GM19193 (cell line): Measurements from ENCODE around the gene MOCS3.

ENCODE experiments used
- POLR2A ChIP-seq: IDR thresholded peaks from 4 replicates; pipeline ENCODE4 v1.6.1; 2011; ENCODE audit not compliant: insufficient read depth, insufficient read length; ENCODE audit errors: extremely low read depth

MOCS3 gene

GRCh38 chr20:50958615-50959542, at the start of gene MOCS3:
Gene MOCS3 (plus strand): TSS chr20:50958818. CDS start chr20:50958843, 25 bp downstream.
- TF ChIP-seq POLR2A = no peak

- no peak for TF ChIP-seq POLR2A
Measured at GRCh38 chr20:50909413-50909812, 49.2 kb upstream of the MOCS3 start.

- no peak for TF ChIP-seq POLR2A
Measured at GRCh38 chr20:50911030-50911429, 47.6 kb upstream of the MOCS3 start.

- no peak for TF ChIP-seq POLR2A
Measured at GRCh38 chr20:50911716-50912115, 46.9 kb upstream of the MOCS3 start.

GRCh38 chr20:50913690-50914375, 44.8 kb upstream of the MOCS3 start:
- TF ChIP-seq POLR2A = no peak

- no peak for TF ChIP-seq POLR2A
Measured at GRCh38 chr20:50915424-50915823, 43.2 kb upstream of the MOCS3 start.

GRCh38 chr20:50916257-50916656, 42.4 kb upstream of the MOCS3 start:
- TF ChIP-seq POLR2A = no peak

- no peak for TF ChIP-seq POLR2A
Measured at GRCh38 chr20:50916934-50917333, 41.7 kb upstream of the MOCS3 start.

- TF ChIP-seq POLR2A = no peak
Measured at GRCh38 chr20:50918403-50918802, 40.2 kb upstream of the MOCS3 start.

GRCh38 chr20:50919567-50919966, 39.1 kb upstream of the MOCS3 start:
- no peak for TF ChIP-seq POLR2A

- no peak for TF ChIP-seq POLR2A
Measured at GRCh38 chr20:50920997-50921396, 37.6 kb upstream of the MOCS3 start.

- TF ChIP-seq POLR2A = no peak
Measured at GRCh38 chr20:50921803-50922501, 36.7 kb upstream of the MOCS3 start.

GRCh38 chr20:50924261-50924920, 34.2 kb upstream of the MOCS3 start:
- TF ChIP-seq POLR2A = no peak

- no peak for TF ChIP-seq POLR2A
Measured at GRCh38 chr20:50926530-50926929, 32.1 kb upstream of the MOCS3 start.

GRCh38 chr20:50928469-50928868, 30.1 kb upstream of the MOCS3 start:
- no peak for TF ChIP-seq POLR2A

- TF ChIP-seq POLR2A = no peak
Measured at GRCh38 chr20:50929299-50930138, 29.1 kb upstream of the MOCS3 start.
